DMS79 (cell line): ENCODE data around the gene MYO15B.
"Not testable (repeated sequence)": the region's sequence is repeated elsewhere in the genome, so short reads cannot be mapped to it uniquely, and the experiment has no call there.

Experiments
- DNase-seq: peaks from one replicate; lab custom pipeline; 2025; lab: John Stamatoyannopoulos, UW

The MYO15B gene

GRCh38 chr17:75575728-75576127, 11.9 kb upstream of the MYO15B start:
- DNase-seq = no peak

- no peak for DNase-seq
Observed at GRCh38 chr17:75576661-75577060, 10.9 kb upstream of the MYO15B start.

GRCh38 chr17:75581121-75581725, 6.4 kb upstream of the MYO15B start:
- not testable (repeated sequence) for DNase-seq

- DNase-seq = not testable (repeated sequence)
Observed at GRCh38 chr17:75583197-75583596, 4.4 kb upstream of the MYO15B start.

GRCh38 chr17:75584849-75585175, 2.8 kb upstream of the MYO15B start:
- no peak for DNase-seq

- DNase-seq = no peak
Observed at GRCh38 chr17:75588596-75589011, 1.0 kb downstream of the MYO15B start.

GRCh38 chr17:75589012-75589918, 1.7 kb downstream of the MYO15B start:
- DNase-seq = peak; percentile 63

GRCh38 chr17:75589919-75590303, 2.3 kb downstream of the MYO15B start:
- DNase-seq = peak; percentile 23

- no peak for DNase-seq
Observed at GRCh38 chr17:75590314-75590761, 2.7 kb downstream of the MYO15B start.

- no peak for DNase-seq
Observed at GRCh38 chr17:75590849-75591721, 3.5 kb downstream of the MYO15B start.

GRCh38 chr17:75591722-75592302, 4.2 kb downstream of the MYO15B start:
- DNase-seq = no peak

GRCh38 chr17:75592348-75593020, 4.9 kb downstream of the MYO15B start:
- no peak for DNase-seq

- not testable (repeated sequence) for DNase-seq
Observed at GRCh38 chr17:75593430-75593829, 5.8 kb downstream of the MYO15B start.

- DNase-seq = no peak
Observed at GRCh38 chr17:75594499-75595283, 7.1 kb downstream of the MYO15B start.

GRCh38 chr17:75595284-75595919, 7.8 kb downstream of the MYO15B start:
- no peak for DNase-seq

- no peak for DNase-seq
Observed at GRCh38 chr17:75595920-75596313, 8.3 kb downstream of the MYO15B start.

- DNase-seq = no peak
Observed at GRCh38 chr17:75596320-75597087, 8.9 kb downstream of the MYO15B start.

GRCh38 chr17:75601057-75601987, 13.7 kb downstream of the MYO15B start:
- no peak for DNase-seq
